SK-N-MC (cell line): ENCODE results near the gene ADAMTS10.
"Not testable (repeated sequence)": the region's sequence is repeated elsewhere in the genome, so short reads cannot be mapped to it uniquely, and the experiment has no call there.

Experiments used
- DNase-seq: peaks from one replicate; pipeline ENCODE4 v3.0.0-alpha.2; 2011; ENCODE audit warnings: low read depth, low spot score
- H3K27ac ChIP-seq: fragments of 200-600 bp; sonication (generic); 2 replicates; pipeline ENCODE4 v1.5.1; 2016; ENCODE audit warnings: mixed run types
- H3K36me3 ChIP-seq: fragments of 200-600 bp; sonication (generic); 2 replicates; pipeline ENCODE4 v1.6.1; 2017; ENCODE audit warnings: antibody characterized with exemption, low read length, mixed read lengths; ENCODE audit not compliant: insufficient read depth
- H3K4me3 ChIP-seq: fragments of 200-600 bp; sonication (generic); 2 replicates; pipeline ENCODE4 v1.5.1; 2016
- H3K9ac ChIP-seq: fragments of 200-600 bp; sonication (generic); 2 replicates; pipeline ENCODE4 v1.8.0; 2017; ENCODE audit warnings: mixed run types, mixed read lengths; ENCODE audit not compliant: insufficient read length
- H3K9me3 ChIP-seq: fragments of 200-600 bp; sonication (generic); 2 replicates; pipeline ENCODE4 v1.6.1; 2017; ENCODE audit warnings: low read depth, mild to moderate bottlenecking, antibody characterized with exemption, low read length, moderate library complexity, mixed read lengths
- EZH2 ChIP-seq: fragments of 200-600 bp; sonication (generic); IDR thresholded peaks from one replicate; pipeline ENCODE4 v1.6.1; 2017; ENCODE audit warnings: antibody characterized with exemption
- FOXP2 ChIP-seq: optimal IDR thresholded peaks from 2 replicates; pipeline ENCODE3; 2011; ENCODE audit warnings: mild to moderate bottlenecking, moderate library complexity; ENCODE audit not compliant: insufficient read depth; ENCODE audit errors: extremely low read length, control extremely low read depth
- POLR2AphosphoS5 ChIP-seq: IDR thresholded peaks from 2 replicates; pipeline ENCODE4 v1.6.1; 2012; ENCODE audit warnings: mild to moderate bottlenecking, low read depth, low read length, borderline replicate concordance

ADAMTS10 gene

DNA sequence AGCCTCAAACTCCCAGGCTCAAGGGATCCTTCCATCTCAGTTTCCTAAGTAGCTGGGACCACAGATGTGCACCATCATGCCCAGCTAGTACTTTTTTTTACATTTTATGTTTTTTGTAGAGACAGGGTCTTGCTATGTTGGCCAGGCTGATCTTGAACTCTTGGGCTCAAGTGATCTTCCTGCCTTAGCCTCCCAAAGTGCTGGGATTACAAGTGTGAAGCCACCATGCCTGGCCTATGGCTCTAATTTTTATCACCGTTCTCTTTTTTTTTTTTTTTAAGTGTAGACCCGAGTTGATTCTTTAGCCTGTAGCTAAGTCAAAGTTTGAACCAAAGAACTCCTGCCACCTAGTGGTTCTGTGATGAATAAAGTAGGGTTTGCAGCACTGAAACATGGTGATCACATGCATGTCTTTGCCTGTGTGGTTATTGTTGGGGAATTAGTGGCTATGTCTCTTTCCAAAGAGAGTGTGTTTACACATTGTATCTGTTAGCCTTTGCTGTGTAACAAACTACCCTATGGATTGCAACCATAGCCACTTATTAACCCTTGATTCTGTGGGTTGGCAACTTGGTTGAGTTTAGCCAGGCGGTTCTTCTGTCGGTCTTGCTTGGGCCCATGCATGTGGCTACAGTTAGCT lies 31.5 kb upstream of the ADAMTS10 start:
- Histone ChIP-seq H3K27ac (no peak overlapping the region), H3K36me3 (no peaks in the 10 kb centered on the region), H3K9ac (no peak overlapping the region), H3K4me3 (no peak overlapping the region), H3K9me3 (no peaks in the 10 kb centered on the region)
- TF ChIP-seq POLR2AphosphoS5: no peak
- TF ChIP-seq EZH2: no peak
- no peak for TF ChIP-seq FOXP2
- DNase-seq: no peak

DNA sequence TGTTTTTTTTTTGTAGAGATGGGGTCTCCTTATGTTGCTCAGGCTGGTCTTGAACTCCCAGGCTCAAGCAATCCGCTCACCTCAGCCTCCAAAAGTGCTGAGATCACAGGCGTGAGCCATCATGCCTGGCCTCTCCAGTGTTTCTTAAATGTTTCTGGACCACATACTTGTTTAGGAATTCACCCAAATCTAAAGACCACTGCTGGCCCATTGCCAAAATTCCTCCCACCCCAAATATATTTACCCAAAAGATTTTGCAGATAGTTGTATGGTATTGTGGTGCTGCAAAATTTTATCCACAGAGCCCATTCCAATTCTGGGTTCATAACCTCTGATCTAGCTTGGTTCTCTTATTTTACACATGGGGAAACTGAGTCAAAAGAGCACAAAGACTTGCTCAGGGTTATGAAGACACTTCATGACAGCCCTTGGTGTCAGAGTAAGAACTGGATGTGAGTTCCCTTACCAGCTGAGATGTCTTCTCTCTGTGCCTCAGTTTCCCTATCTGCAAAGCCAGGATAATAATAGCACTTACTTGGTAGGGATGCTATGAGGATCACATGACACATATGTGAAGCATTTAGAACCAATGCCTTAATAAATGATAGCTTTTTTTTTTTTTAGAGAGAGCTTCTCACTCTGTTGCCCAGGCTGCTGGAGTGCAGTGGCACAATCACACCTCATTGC lies 30.8 kb upstream of the ADAMTS10 start:
- Histone ChIP-seq H3K27ac (no peak overlapping the region), H3K9me3 (no peaks in the 10 kb centered on the region), H3K9ac (no peak overlapping the region), H3K4me3 (no peak overlapping the region), H3K36me3 (no peaks in the 10 kb centered on the region)
- TF ChIP-seq FOXP2: no peak
- TF ChIP-seq POLR2AphosphoS5: no peak
- no peak for TF ChIP-seq EZH2
- no peak for DNase-seq

DNA sequence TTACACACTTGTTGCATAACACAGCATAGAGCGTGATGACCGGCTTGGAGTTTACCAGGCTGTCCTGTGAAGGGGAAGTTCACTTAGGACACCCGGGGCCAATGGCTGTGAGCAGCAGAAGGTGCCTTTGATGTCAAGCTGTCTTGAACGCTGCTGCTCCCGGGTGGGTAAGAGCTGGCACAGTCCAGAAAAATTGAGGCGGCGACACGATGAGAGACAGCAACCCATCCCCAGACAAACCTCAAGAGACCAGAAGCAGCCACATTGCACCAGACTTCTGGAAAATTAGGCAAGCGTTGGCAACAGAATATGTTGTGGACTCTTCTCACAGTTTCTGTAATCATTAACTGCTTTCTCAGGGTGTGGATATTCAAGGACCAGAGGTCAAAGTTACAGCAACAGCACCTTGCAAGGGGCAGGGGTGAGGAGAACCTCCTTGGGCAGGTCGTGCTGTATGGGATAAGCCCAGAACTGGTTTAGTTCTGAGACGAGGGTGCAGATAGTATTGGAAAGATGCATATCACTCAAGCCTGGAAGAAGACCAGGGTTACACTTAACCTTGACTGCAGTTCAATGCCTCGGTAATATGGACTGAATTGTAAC lies 30.0 kb upstream of the ADAMTS10 start:
- no peak overlapping the region for H3K9ac ChIP-seq
- DNase-seq: no peak
- no peak overlapping the region for H3K27ac ChIP-seq
- no peak for TF ChIP-seq POLR2AphosphoS5
- TF ChIP-seq EZH2: no peak
- no peak for TF ChIP-seq FOXP2
- no peaks in the 10 kb centered on the region for H3K9me3 ChIP-seq
- H3K4me3 ChIP-seq: no peak overlapping the region
- H3K36me3 ChIP-seq: no peaks in the 10 kb centered on the region

DNA sequence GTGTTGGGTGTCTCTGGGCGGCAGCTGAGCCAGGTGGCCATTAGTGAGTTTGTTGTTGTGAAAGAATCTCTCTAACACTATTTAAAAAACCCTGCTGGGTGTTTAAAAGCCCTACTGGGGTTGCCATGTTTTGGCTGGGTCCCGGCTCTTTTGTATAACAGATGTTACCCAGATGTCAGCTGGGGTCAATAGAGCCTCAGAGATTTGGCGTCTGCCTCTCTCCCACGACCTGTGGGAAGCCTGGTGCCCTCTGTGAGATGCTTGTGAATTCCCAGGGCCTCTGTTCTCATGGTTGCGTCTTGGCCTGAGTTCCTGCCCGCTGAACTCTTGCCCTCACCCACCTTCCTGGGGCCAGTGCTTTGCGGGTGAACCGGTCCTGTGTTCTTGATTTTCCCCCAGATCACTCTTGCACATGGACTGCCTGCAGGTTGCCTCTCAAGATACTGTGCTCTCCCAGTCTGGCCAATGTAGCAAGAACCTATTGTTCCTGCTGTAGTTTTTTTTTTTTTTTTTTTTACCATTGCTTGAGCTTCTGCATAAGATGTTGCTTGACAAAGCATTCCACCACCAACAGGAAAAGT lies 29.4 kb upstream of the ADAMTS10 start:
- no peaks in the 10 kb centered on the region for H3K36me3 ChIP-seq
- no peaks in the 10 kb centered on the region for H3K9me3 ChIP-seq
- TF ChIP-seq FOXP2 (no peak), POLR2AphosphoS5 (no peak), EZH2 (no peak)
- no peak overlapping the region for H3K9ac ChIP-seq
- peak overlapping the region; percentile 50 for H3K27ac ChIP-seq
- H3K4me3 ChIP-seq: no peak overlapping the region
- DNase-seq: no peak

DNA sequence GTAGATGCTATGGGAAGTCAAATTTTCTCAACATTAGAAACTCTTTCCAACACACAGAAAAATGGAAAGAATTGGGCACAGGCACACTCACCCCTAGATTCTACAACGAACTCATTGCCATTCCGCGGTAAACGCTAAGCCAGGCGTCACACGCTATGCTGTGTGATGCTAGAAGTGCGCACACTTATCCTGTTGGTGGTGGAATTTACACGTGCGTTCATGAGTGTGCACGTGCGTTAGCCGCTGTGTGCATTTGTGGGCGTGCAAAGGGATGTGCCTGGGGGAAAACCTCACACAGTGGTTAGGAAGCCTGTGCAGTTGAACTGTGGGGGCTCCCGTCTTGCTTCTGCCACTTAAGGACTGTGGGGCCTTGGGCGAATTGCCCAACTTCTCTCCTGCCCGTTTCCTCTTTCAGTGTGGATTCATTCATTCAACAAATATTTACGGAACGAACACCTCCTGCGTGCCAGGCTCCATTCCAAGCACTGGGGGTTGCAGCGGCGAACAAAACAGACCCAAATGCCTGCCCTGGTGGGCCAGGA lies 27.6 kb upstream of the ADAMTS10 start:
- DNase-seq: peak; percentile 81
- Histone ChIP-seq H3K36me3 (no peaks in the 10 kb centered on the region), H3K9me3 (no peaks in the 10 kb centered on the region), H3K4me3 (peak overlapping the region; percentile 55), H3K9ac (no peak overlapping the region), H3K27ac (peak overlapping the region; percentile 92)
- TF ChIP-seq POLR2AphosphoS5 (no peak), FOXP2 (peak; percentile 89)

DNA sequence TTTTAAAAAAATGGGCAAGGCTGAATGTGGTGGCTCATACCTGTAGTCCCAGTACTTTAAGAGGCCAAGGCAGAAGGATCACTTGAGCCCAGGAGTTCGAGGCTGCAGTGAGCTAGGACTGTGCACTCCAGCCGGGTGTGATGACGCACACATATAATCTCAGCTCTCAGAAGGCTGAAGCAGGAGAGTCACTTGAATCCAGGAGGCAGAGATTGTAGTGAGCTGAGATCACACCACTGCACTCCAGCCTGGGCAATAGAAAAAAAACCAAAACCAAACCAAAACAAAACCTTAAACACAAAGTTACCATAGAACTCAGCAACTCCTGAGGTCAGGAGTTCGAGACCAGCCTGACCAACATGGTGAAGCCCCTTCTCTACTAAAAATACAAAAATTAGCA lies 26.6 kb upstream of the ADAMTS10 start:
- not testable (repeated sequence) for H3K36me3 ChIP-seq, H3K4me3 ChIP-seq, DNase-seq, H3K9ac ChIP-seq, H3K9me3 ChIP-seq
- peak overlapping the region; percentile 21; the same call in 1 of the 2 replicates for H3K27ac ChIP-seq

DNA sequence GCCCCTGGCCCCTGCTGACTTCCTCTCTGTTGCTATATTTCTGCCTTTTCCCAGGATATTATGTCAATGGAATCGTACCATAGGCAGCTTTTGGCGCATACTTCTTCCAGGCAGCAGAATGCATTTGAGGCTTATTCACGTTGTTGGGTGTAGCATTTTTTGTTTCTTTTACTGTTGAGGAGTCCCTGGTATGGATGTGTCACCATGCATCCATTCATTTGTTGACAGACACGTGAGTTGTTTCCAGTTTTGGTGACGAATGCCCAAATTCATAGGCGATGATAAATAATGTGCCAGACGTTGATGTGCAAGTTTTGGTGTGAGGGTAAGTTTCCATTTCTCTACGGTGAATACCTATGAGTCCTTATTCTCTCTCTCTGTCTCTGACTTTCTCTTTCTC lies 24.9 kb upstream of the ADAMTS10 start:
- peak overlapping the region; percentile 74; the same call in 1 of the 2 replicates for H3K27ac ChIP-seq
- H3K9me3 ChIP-seq: no peaks in the 10 kb centered on the region
- no peak for DNase-seq
- H3K4me3 ChIP-seq: no peak overlapping the region
- TF ChIP-seq EZH2: no peak
- TF ChIP-seq FOXP2: no peak
- no peak for TF ChIP-seq POLR2AphosphoS5
- no peaks in the 10 kb centered on the region for H3K36me3 ChIP-seq
- no peak overlapping the region for H3K9ac ChIP-seq

DNA sequence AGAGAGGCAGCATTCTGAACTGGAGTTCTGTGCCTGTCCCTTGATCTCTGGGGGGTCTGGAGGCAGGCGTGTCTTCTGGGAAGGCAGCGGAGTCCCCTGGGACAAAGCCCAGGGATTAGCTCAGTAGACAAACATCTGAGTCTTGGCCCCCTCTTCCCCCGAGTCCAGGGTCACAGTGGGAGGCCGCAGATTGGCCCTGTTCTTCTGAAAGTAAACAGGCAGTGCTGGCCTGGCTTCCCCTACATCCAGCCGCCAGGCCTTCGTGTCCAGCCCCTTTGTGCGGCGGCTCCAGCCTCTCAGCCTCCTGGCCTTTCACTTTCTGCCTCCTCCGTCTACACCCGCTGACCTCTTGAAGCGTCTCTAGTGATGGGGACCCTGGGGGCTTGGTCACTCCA lies 20.9 kb upstream of the ADAMTS10 start:
- Histone ChIP-seq H3K36me3 (no peaks in the 10 kb centered on the region), H3K9ac (peak overlapping the region; percentile 32), H3K4me3 (no peak overlapping the region), H3K27ac (peak overlapping the region; percentile 68), H3K9me3 (no peaks in the 10 kb centered on the region)
- TF ChIP-seq POLR2AphosphoS5: no peak
- TF ChIP-seq FOXP2: no peak
- TF ChIP-seq EZH2: no peak
- no peak for DNase-seq
